Peyer's patch (tissue), 4 donors: Measurements from ENCODE around the gene GTF2H4. TPM values are rescaled to one million over a fixed set of nuclear protein-coding genes. Genes with fewer than 3 reads are reported as not detected.

Experiments
- DNase-seq, 3 donors: peaks; one replicate each; pipeline ENCODE4 v3.0.0-alpha.2; 2017 to 2019
- H3K27ac ChIP-seq, 4 donors: fragments of 200-600 bp; sonication (generic); one replicate each; pipeline ENCODE4 v1.5.1; 2016 to 2019
- H3K27me3 ChIP-seq, 2 donors: fragments of 200-600 bp; sonication (generic); one replicate each; pipeline ENCODE4 v1.5.1; 2019
- H3K36me3 ChIP-seq, 3 donors: fragments of 200-600 bp; sonication (generic); one replicate each; pipeline ENCODE4 v1.5.1; 2016 to 2019
- H3K4me1 ChIP-seq, 4 donors: fragments of 200-600 bp; sonication (generic); one replicate each; pipeline ENCODE4 v1.5.1; 2016 to 2019
- H3K4me3 ChIP-seq, 4 donors: fragments of 200-600 bp; sonication (generic); 1 replicate in 3 of 4; 2 replicates in 1 of 4; pipeline ENCODE4 v1.5.1; 2016 to 2019; ENCODE audit warnings: mild to moderate bottlenecking in 1 of 4
- H3K9me3 ChIP-seq, 4 donors: fragments of 200-600 bp; sonication (generic); one replicate each; pipeline ENCODE4 v1.5.1; 2016 to 2019; ENCODE audit warnings: mild to moderate bottlenecking in 1 of 4
- CTCF ChIP-seq, 6 experiments: fragments of 450-650 bp in 4 of 6; fragments of 200-600 bp in 2 of 6; sonication (generic) in 1 of 6; IDR thresholded peaks; one replicate each; pipeline ENCODE4 v1.5.1; 2017 to 2019; ENCODE audit warnings: antibody characterized with exemption in 6 of 6, mild to moderate bottlenecking in 3 of 6, moderate library complexity in 1 of 6
- POLR2A ChIP-seq, 2 donors: fragments of 450-650 bp; IDR thresholded peaks; one replicate each; pipeline ENCODE4 v1.5.1; 2017; ENCODE audit warnings: antibody characterized with exemption in 2 of 2, mild to moderate bottlenecking in 2 of 2, moderate library complexity in 2 of 2
- total RNA-seq, 4 donors: library from RNA; depleted of rRNA; stranded (reverse); fragments of >200 nt; gene quantifications; one replicate each; pipeline ENCODE4 v1.1.0, GENCODE V29; 2016

The GTF2H4 gene
- total RNA-seq, 4 donors from 2014 or later = 10.7 to 21.3 (median 17.0) TPM

- Histone ChIP-seq H3K27ac (no peak within 1 kb of the TSS), H3K27me3 (no peaks in the 10 kb centered on the region), H3K4me1 (peaks cover 0 to 5% (median 0%) of the 10 kb centered on the region in 4 donors), H3K36me3 (no peaks in the 10 kb centered on the region), H3K4me3 (no peak within 1 kb of the TSS), H3K9me3 (no peaks in the 10 kb centered on the region)
- no peak for TF ChIP-seq CTCF (IDR thresholded peaks at IDR 0.05)
- peak; percentile 19 to 50 for TF ChIP-seq POLR2A (IDR thresholded peaks at IDR 0.05)
- peak in 1 of 3 donors; percentile 66 for DNase-seq
These were observed 32.5 kb downstream of the GTF2H4 start, which contains the start of gene MUCL3 for GRCh38 chr6:30940361-30940986. TSS of gene MUCL3 (plus strand) at chr6:30940973. CDS start at chr6:30941000, 27 bp downstream.

DNA sequence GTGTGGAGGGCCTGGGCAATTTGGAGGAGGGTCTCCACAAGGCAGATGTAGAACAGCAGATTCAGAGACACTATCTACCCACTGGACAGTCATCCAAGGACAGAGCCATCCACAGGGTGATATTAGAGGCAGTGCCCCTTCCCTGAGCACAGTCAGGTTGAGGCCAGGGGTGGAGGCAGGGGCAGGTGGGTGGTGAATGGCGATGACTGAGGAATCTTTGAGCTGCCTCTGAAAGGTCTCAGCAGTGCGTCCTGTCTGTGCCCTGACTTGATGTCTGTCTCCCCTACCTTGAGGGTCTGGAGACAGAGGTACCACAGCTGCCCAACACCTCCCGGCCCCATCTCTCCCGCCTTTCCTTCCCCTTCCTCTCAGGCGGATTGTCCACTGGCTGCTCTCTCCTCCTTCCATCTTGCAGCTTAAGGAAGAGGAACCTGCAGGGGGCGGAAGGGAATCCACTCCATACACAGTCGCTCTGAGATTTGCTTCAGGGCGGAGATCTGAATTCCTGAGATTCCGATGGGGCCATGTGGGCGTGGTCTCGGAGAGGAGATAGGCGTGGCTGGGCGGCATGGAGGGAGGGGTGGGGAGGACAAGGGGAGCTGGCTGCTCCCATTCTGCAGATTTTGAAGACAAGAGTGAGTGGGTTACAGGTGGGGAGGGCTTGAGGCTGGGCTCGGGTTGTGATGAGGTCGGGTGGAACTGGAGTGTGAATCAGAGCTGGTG lies 34.5 kb downstream of the GTF2H4 start:
- H3K4me1 ChIP-seq = peaks cover 0 to 5% (median 0%) of the 10 kb centered on the region in 4 donors
- no peaks in the 10 kb centered on the region for H3K36me3 ChIP-seq
- TF ChIP-seq POLR2A (IDR thresholded peaks at IDR 0.05) = no peak
- peak in 4 of 6 experiments; percentile 22 to 59 (median 52) for TF ChIP-seq CTCF (IDR thresholded peaks at IDR 0.05)
- no peak overlapping the region for H3K27ac ChIP-seq
- no peaks in the 10 kb centered on the region for H3K27me3 ChIP-seq
- DNase-seq = peak; percentile 20 to 81 (median 70)
- no peak overlapping the region for H3K4me3 ChIP-seq
- H3K9me3 ChIP-seq = no peaks in the 10 kb centered on the region

GRCh38 chr6:30944051-30944450 lies 36.0 kb downstream of the GTF2H4 start:
- H3K36me3 ChIP-seq = no peaks in the 10 kb centered on the region
- no peaks in the 10 kb centered on the region for H3K9me3 ChIP-seq
- no peak for DNase-seq
- no peaks in the 10 kb centered on the region for H3K27me3 ChIP-seq
- H3K27ac ChIP-seq = no peak overlapping the region
- no peak for TF ChIP-seq POLR2A (IDR thresholded peaks at IDR 0.05)
- TF ChIP-seq CTCF (IDR thresholded peaks at IDR 0.05) = no peak
- peaks cover 0 to 5% (median 0%) of the 10 kb centered on the region in 4 donors for H3K4me1 ChIP-seq
- no peak overlapping the region for H3K4me3 ChIP-seq

DNA sequence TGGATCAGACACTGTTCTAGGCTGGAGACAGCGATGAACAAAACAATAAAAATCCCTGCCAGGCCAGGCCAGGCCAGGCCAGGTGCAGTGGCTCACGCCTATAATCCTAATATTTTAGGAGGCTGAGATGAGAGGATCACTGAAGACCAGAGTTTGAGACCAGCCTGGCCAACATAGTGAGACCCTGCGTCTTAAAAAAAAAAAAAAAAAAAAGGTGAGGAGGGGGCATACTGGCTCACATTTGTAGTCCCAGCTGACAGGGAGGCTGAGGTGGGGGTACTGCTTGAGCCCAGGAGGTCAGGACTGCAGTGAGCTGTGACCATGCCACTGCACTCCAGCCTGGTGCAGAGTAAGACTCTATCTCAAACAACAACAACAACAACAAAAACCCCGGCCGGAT lies 37.3 kb downstream of the GTF2H4 start:
- Histone ChIP-seq H3K27ac (no peak overlapping the region), H3K4me3 (no peak overlapping the region), H3K4me1 (peaks cover 0 to 5% (median 0%) of the 10 kb centered on the region in 4 donors), H3K9me3 (no peaks in the 10 kb centered on the region), H3K27me3 (no peaks in the 10 kb centered on the region), H3K36me3 (no peaks in the 10 kb centered on the region)
- no peak for TF ChIP-seq CTCF (IDR thresholded peaks at IDR 0.05)
- no peak for DNase-seq

DNA sequence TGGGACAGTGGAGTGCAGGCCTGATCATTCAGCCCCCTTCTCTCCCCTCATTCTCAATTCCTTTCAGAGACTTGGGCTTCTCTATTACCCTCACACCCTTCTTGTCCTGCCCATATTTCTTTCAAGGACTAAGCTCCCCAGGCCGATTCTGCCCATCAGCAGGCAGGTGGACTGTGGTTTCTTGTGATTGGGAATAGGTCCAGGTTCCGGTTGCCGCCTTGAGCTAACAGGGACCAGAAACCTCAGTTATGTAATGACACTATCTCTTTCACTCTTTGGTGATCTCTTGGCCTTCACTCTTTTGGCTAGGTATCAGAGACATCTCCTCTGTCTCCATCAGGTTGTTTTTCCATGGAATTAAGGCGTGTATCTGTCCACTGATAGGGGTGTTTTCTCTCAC lies 39.2 kb downstream of the GTF2H4 start:
- H3K27ac ChIP-seq = no peak overlapping the region
- DNase-seq = no peak
- no peaks in the 10 kb centered on the region for H3K9me3 ChIP-seq
- no peaks in the 10 kb centered on the region for H3K27me3 ChIP-seq
- H3K4me3 ChIP-seq = no peak overlapping the region
- TF ChIP-seq CTCF (IDR thresholded peaks at IDR 0.05) = no peak
- no peak for TF ChIP-seq POLR2A (IDR thresholded peaks at IDR 0.05)
- peaks cover 0 to 5% (median 0%) of the 10 kb centered on the region in 4 donors for H3K4me1 ChIP-seq
- H3K36me3 ChIP-seq = no peaks in the 10 kb centered on the region
